HepG2 (cell line): ENCODE data around the gene LTB4R2. TPM values are rescaled to one million over a fixed set of nuclear protein-coding genes. Genes with fewer than 3 reads are reported as not detected.

ENCODE experiments used
- ARNT ChIP-seq: fragments of 450-650 bp; IDR thresholded peaks from 2 replicates; pipeline ENCODE4 v1.6.1; 2017
- ARNT2 ChIP-seq: sonication (generic); formaldehyde crosslinking; IDR thresholded peaks from 2 replicates; pipeline ENCODE4 v1.8.0; 2022; ENCODE audit warnings: mild to moderate bottlenecking, low read depth, missing genetic modification reagents, moderate library complexity
- CCAR2 ChIP-seq: fragments of 200-400 bp; formaldehyde crosslinking; optimal IDR thresholded peaks from 2 replicates; pipeline ENCODE3; 2018; ENCODE audit warnings: low read depth, mild to moderate bottlenecking, low read length, moderate library complexity
- CCDC6 ChIP-seq: sonication (generic); formaldehyde crosslinking; IDR thresholded peaks from 2 replicates; pipeline ENCODE4 v1.8.1; 2022; ENCODE audit warnings: mild to moderate bottlenecking, missing genetic modification reagents, moderate library complexity
- GABPA ChIP-seq, 2 experiments: IDR thresholded peaks; 2 replicates each; pipeline ENCODE4 v1.6.1; 2011 to 2016; ENCODE audit warnings: low read depth in 2 of 2, low read length in 1 of 2, missing biosample characterization in 1 of 2, missing genetic modification characterization in 1 of 2
- HMG20B ChIP-seq: conservative IDR thresholded peaks from 2 replicates; pipeline ENCODE4 v1.6.1; 2016; ENCODE audit warnings: missing genetic modification reagents, missing compliant biosample characterization
- HOMEZ ChIP-seq: IDR thresholded peaks from 2 replicates; pipeline ENCODE4 v1.6.1; 2016; ENCODE audit warnings: low read depth
- KLF6 ChIP-seq: IDR thresholded peaks from 2 replicates; pipeline ENCODE4 v1.8.0; 2016; ENCODE audit warnings: missing biosample characterization, missing genetic modification reagents
- NCOA1 ChIP-seq: sonication (generic); formaldehyde crosslinking; IDR thresholded peaks from 2 replicates; pipeline ENCODE4 v1.9.0; 2021; ENCODE audit warnings: missing genetic modification reagents
- NFIB ChIP-seq: sonication (generic); formaldehyde crosslinking; IDR thresholded peaks from 2 replicates; pipeline ENCODE4 v1.9.0; 2021; ENCODE audit warnings: missing genetic modification reagents, mild to moderate bottlenecking, borderline replicate concordance
- NR1H2 ChIP-seq: sonication (generic); formaldehyde crosslinking; IDR thresholded peaks from 2 replicates; pipeline ENCODE4 v1.8.1; 2022; ENCODE audit warnings: low read depth, missing genetic modification reagents, borderline replicate concordance
- RARA ChIP-seq: IDR thresholded peaks from 2 replicates; pipeline ENCODE4 v1.6.1; 2016; ENCODE audit warnings: missing genetic modification reagents, missing compliant biosample characterization
- TEF ChIP-seq: sonication (generic); formaldehyde crosslinking; IDR thresholded peaks from 2 replicates; pipeline ENCODE4 v1.5.0; 2020; ENCODE audit warnings: missing genetic modification reagents
- TFDP2 ChIP-seq: sonication (generic); formaldehyde crosslinking; IDR thresholded peaks from 2 replicates; pipeline ENCODE4 v1.4.0; 2020; ENCODE audit warnings: missing genetic modification reagents
- ZFP37 ChIP-seq: sonication (generic); formaldehyde crosslinking; IDR thresholded peaks from 2 replicates; pipeline ENCODE4 v1.4.0; 2020; ENCODE audit warnings: missing genetic modification reagents, borderline replicate concordance
- ZIK1 ChIP-seq: sonication (generic); formaldehyde crosslinking; IDR thresholded peaks from 2 replicates; pipeline ENCODE4 v1.5.0; 2020; ENCODE audit warnings: mild to moderate bottlenecking, low read depth, missing genetic modification reagents, borderline replicate concordance
- ZNF124 ChIP-seq: sonication (generic); formaldehyde crosslinking; IDR thresholded peaks from 2 replicates; pipeline ENCODE4 v1.4.0; 2020; ENCODE audit warnings: missing genetic modification reagents
- ZNF276 ChIP-seq: sonication (generic); formaldehyde crosslinking; IDR thresholded peaks from 2 replicates; pipeline ENCODE4 v1.4.0; 2020; ENCODE audit warnings: mild to moderate bottlenecking, low read depth, missing genetic modification reagents
- ZNF331 ChIP-seq: sonication (generic); formaldehyde crosslinking; IDR thresholded peaks from 2 replicates; pipeline ENCODE4 v1.4.0; 2020; ENCODE audit warnings: missing genetic modification reagents
- ZNF367 ChIP-seq: sonication (generic); formaldehyde crosslinking; IDR thresholded peaks from 2 replicates; pipeline ENCODE4 v1.4.0; 2020; ENCODE audit warnings: missing genetic modification reagents, borderline replicate concordance
- ZNF557 ChIP-seq: sonication (generic); formaldehyde crosslinking; IDR thresholded peaks from 2 replicates; pipeline ENCODE4 v1.4.0; 2020; ENCODE audit warnings: missing genetic modification reagents
- ZNF616 ChIP-seq: sonication (generic); formaldehyde crosslinking; IDR thresholded peaks from 2 replicates; pipeline ENCODE4 v1.5.0; 2020; ENCODE audit warnings: low read depth, mild to moderate bottlenecking, missing genetic modification reagents
- ZNF780A ChIP-seq: sonication (generic); formaldehyde crosslinking; IDR thresholded peaks from 2 replicates; pipeline ENCODE4 v1.8.0; 2022; ENCODE audit warnings: mild to moderate bottlenecking, missing genetic modification reagents, moderate library complexity
- ZNF790 ChIP-seq: sonication (generic); formaldehyde crosslinking; IDR thresholded peaks from 2 replicates; pipeline ENCODE4 v1.8.0; 2022; ENCODE audit warnings: missing genetic modification reagents, mild to moderate bottlenecking, borderline replicate concordance
- ZSCAN25 ChIP-seq: sonication (generic); formaldehyde crosslinking; IDR thresholded peaks from 2 replicates; pipeline ENCODE4 v1.8.0; 2022; ENCODE audit warnings: mild to moderate bottlenecking, missing genetic modification reagents
- polyA plus RNA-seq, 8 experiments: library from polyadenylated mRNA; depleted of rRNA in 3 of 8; stranded (reverse) in 7 of 8; unstranded in 1 of 8; fragments of >200 nt; fragmentation: Illumina TruSeq in 4 of 8; extraction: Trizol in 4 of 8; gene quantifications; 2 replicates each; pipeline versions ENCODE4 v1.2.1 to v1.2.3, GENCODE V29; 2011 to 2016; ENCODE audit warnings: low read depth in 4 of 8, missing spikeins in 1 of 8, mixed read lengths in 1 of 8; ENCODE audit not compliant: insufficient read depth in 1 of 8
- total RNA-seq, 5 experiments: library from RNA; depleted of rRNA; stranded (reverse); fragments of >200 nt; fragmentation: Illumina TruSeq; extraction: Trizol; gene quantifications; 2 replicates each; pipeline ENCODE4 v1.2.3, GENCODE V29; 2016; ENCODE audit warnings: low read depth in 1 of 5

LTB4R2 gene
- total and polyA plus RNA-seq, 2 of the 13 experiments (the other 11 are each of a cell fraction or from before 2014, with no cell fraction given) = 3.9 to 6.9 TPM

GRCh38 chr14:24297190-24297964 is 12.6 kb upstream of the LTB4R2 start (continued):
- TF ChIP-seq HOMEZ (CRISPR knock-in tag) (peak; percentile 48; the same call in 1 of the 2 replicates), ARNT2 (CRISPR knock-in tag) (0 out of 2 replicates have a peak, but pooled peaks have one; percentile 46), CCAR2 (peak; percentile 78), ZNF616 (0 out of 2 replicates have a peak, but pooled peaks have one; percentile 22), ZIK1 (no peak), ARNT (no peak), KLF6 (CRISPR knock-in tag) (0 out of 2 replicates have a peak, but pooled peaks have one; percentile 20), RARA (no peak), CCDC6 (no peak), NFIB (no peak), ZNF557 (CRISPR knock-in tag) (peak; percentile 90), HMG20B (no peak), TEF (no peak), NR1H2 (CRISPR knock-in tag) (no peak), ZNF367 (CRISPR knock-in tag) (no peak; the same call in 1 of the 2 replicates), ZNF276 (no peak), ZNF780A (CRISPR knock-in tag) (no peak), ZNF331 (CRISPR knock-in tag) (peak; percentile 73), ZNF790 (CRISPR knock-in tag) (no peak), NCOA1 (peak; percentile 29; the same call in 1 of the 2 replicates), GABPA (IDR thresholded peaks at IDR 0.05; ENCODE audit: low read depth, low read length) (no peak), GABPA (CRISPR knock-in tag; IDR thresholded peaks at IDR 0.05; ENCODE audit: low read depth) (no peak), TFDP2 (no peak; the same call in none of the 2 replicates), ZSCAN25 (CRISPR knock-in tag) (peak; percentile 53; the same call in 1 of the 2 replicates), ZNF124 (CRISPR knock-in tag) (0 out of 2 replicates have a peak, but pooled peaks have one; percentile 8), ZFP37 (CRISPR knock-in tag) (0 out of 2 replicates have a peak, but pooled peaks have one; percentile 75)
